ENCODE measurements around the gene KCNIP1. TPM values are rescaled to one million over a fixed set of nuclear protein-coding genes. Genes with fewer than 3 reads are reported as not detected.

Gene KCNIP1
- total and polyA plus RNA-seq, 2 of the 8 experiments (the other 6 are each of a cell fraction or from before 2014, with no cell fraction given), result 0.52 to 0.83 TPM

DNA sequence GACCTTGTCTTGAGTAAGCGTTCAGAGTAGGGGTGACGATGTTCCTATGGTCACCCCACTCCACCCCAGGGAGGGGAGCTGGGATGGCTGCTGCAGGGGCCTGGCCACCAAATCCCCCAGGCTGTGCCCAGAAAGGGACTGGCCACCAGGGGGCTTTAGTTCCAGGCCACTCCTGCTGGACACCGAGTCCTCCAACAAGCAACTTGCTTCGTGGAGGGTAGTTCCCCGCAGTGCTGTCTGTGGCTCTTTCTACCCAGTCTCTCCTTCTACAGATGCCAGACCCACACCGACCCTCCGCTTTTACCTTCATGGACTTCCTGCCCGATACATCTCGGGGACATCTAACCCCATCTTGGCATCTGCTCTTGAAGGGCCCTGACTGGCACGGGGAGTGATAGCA is 244.0 kb downstream of the KCNIP1 start:
- H2BK12ac ChIP-seq (ENCODE audit: low read depth, low read length), result peak overlapping the region; percentile 28; the same call in 1 of the 2 replicates
- WGBS, 2 experiments (ENCODE audit: extremely low coverage in 1 of 2, insufficient coverage in 1 of 2, insufficient read length in 1 of 2, insufficient replicate concordance in 2 of 2, low coverage in 1 of 2, low lambda C conversion rate in 2 of 2, missing lambda C conversion rate in 1 of 2), result 85% methylated on average over 10 of the region's 10 CpGs; no CpG with 5 or more reads in 1 of the 2 experiments
- no peak for TF ChIP-seq POLR2AphosphoS5 (IDR thresholded peaks at IDR 0.05; ENCODE audit: low read depth, low read length)
- no peak for TF ChIP-seq HDAC2 (IDR thresholded peaks at IDR 0.05; ENCODE audit: borderline replicate concordance in 1 of 2, low read depth in 2 of 2, low read length in 2 of 2)
- peak; percentile 51 to 68 for TF ChIP-seq RAD21 (IDR thresholded peaks at IDR 0.05 in 1 of 2, conservative IDR thresholded peaks at IDR 0.05 in 1 of 2; ENCODE audit: low read depth in 2 of 2, low read length in 2 of 2)
- no peak for TF ChIP-seq SIN3A (conservative IDR thresholded peaks at IDR 0.05 in 1 of 2, IDR thresholded peaks at IDR 0.05 in 1 of 2; ENCODE audit: low read depth in 1 of 2, low read length in 2 of 2)
- no peak for TF ChIP-seq TCF12 (IDR thresholded peaks at IDR 0.05; ENCODE audit: low read depth, low read length)
- TF ChIP-seq EGR1 (IDR thresholded peaks at IDR 0.05; ENCODE audit: borderline replicate concordance, low read depth, low read length), result no peak
- TF ChIP-seq, protein P1, sequence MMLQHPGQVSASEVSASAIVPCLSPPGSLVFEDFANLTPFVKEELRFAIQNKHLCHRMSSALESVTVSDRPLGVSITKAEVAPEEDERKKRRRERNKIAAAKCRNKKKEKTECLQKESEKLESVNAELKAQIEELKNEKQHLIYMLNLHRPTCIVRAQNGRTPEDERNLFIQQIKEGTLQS (IDR thresholded peaks at IDR 0.05; ENCODE audit: insufficient read depth, low read depth, low read length), result no peak
- TF ChIP-seq ASH2L (IDR thresholded peaks at IDR 0.05; ENCODE audit: low read length), result no peak
- no peak for TF ChIP-seq SP4 (IDR thresholded peaks at IDR 0.05; ENCODE audit: low read length)
- TF ChIP-seq KDM4A (IDR thresholded peaks at IDR 0.05; ENCODE audit: low read depth, low read length, severe bottlenecking), result no peak
- TF ChIP-seq SIRT6 (IDR thresholded peaks at IDR 0.05; ENCODE audit: low read length), result no peak
- TF ChIP-seq TAF7 (optimal IDR thresholded peaks at IDR 0.05; ENCODE audit: borderline replicate concordance, low read depth, low read length), result no peak

More for the DNA sequence above, 244.0 kb downstream of the KCNIP1 start:
- Histone ChIP-seq H4K20me1 (replicated peaks in 1 of 2; ENCODE audit: control insufficient read depth in 1 of 2, insufficient read depth in 2 of 2, low read length in 2 of 2) (no peaks in the 10 kb centered on the region), H2BK5ac (ENCODE audit: low read depth, low read length) (peak overlapping the region; percentile 92; the same call in 1 of the 2 replicates), H2BK20ac (ENCODE audit: low read length) (peak overlapping the region; percentile 99), H3K56ac (replicated peaks; ENCODE audit: insufficient read length, low read depth, low read length) (no peak overlapping the region), H3K4me2 (ENCODE audit: insufficient read depth in 1 of 2, low read depth in 2 of 2, low read length in 2 of 2) (no peak overlapping the region), H4K91ac (replicated peaks; ENCODE audit: insufficient read length, low read length) (peak overlapping the region; percentile 49), H3K14ac (ENCODE audit: insufficient read length) (no peak overlapping the region), H4K8ac (ENCODE audit: extremely low read depth, insufficient read depth, low read length) (no peak overlapping the region), H3K36me3 (ENCODE audit: control insufficient read depth in 2 of 4, insufficient read depth in 4 of 4, low read length in 3 of 4) (no peaks in the 10 kb centered on the region), H3K27ac (ENCODE audit: low read depth, low read length) (no peak overlapping the region), H2AK5ac (ENCODE audit: low read depth, low read length) (peak overlapping the region; percentile 49; the same call in 1 of the 2 replicates), H3K23ac (ENCODE audit: insufficient read length) (no peak overlapping the region), H4K5ac (ENCODE audit: insufficient read length, low read depth, low read length) (peak overlapping the region; percentile 22), H3K18ac (ENCODE audit: extremely low read depth, low read length) (peak overlapping the region; percentile 81), H2BK15ac (ENCODE audit: low read length) (peak overlapping the region; percentile 53; the same call in 1 of the 2 replicates), H3K79me1 (ENCODE audit: low read depth, low read length) (no peaks in the 10 kb centered on the region), H2AFZ (ENCODE audit: low read length) (no peak overlapping the region), H3K79me2 (ENCODE audit: control insufficient read depth in 1 of 2, insufficient read depth in 2 of 2, low read length in 2 of 2) (no peaks in the 10 kb centered on the region), H3K9ac (replicated peaks in 1 of 4; ENCODE audit: extremely low read depth in 1 of 4, low read depth in 3 of 4, low read length in 3 of 4) (no peak overlapping the region), H2BK120ac (replicated peaks; ENCODE audit: low read depth, low read length) (peak overlapping the region; percentile 0), H3K23me2 (ENCODE audit: low read depth, low read length) (peaks cover 3% of the 10 kb centered on the region; the same call in 1 of the 2 replicates), H3K9me3 (ENCODE audit: insufficient read depth in 2 of 2, low read depth in 1 of 2, low read length in 1 of 2) (no peaks in the 10 kb centered on the region), H3K4ac (replicated peaks; ENCODE audit: insufficient read length, low read depth, low read length) (peak overlapping the region; percentile 0), H3K27me3 (replicated peaks in 1 of 4; ENCODE audit: control insufficient read depth in 3 of 4, extremely low read depth in 1 of 4, insufficient read depth in 3 of 4, low read length in 3 of 4) (no peaks in the 10 kb centered on the region), H3K4me1 (replicated peaks in 1 of 4; ENCODE audit: control insufficient read depth in 3 of 4, insufficient read depth in 4 of 4, low read length in 3 of 4) (peaks cover 4 to 23% (median 15%) of the 10 kb centered on the region in 4 experiments), H3K4me3 (ENCODE audit: extremely low read depth in 1 of 4, insufficient read depth in 2 of 4, low read depth in 3 of 4, low read length in 4 of 4) (no peak overlapping the region)
- CTCF ChIA-PET (ENCODE audit: partially characterized antibody), result interaction anchor here (0.7 to 21.2 kb wide), 14 partner anchors 11 to 1732 kb away, joined by 3 to 650 read pairs (median 5); partner anchors contain the start of gene GABRP
- no peak for FAIRE-seq
- POLR2A ChIA-PET (ENCODE audit: partially characterized antibody), result interaction anchor here (1.9 to 11.3 kb wide), 4 partner anchors 11 to 40 kb away, joined by 6 to 190 read pairs (median 78); partner anchors contain the start of gene GABRP
- peak in 1 of 2 experiments; percentile 77 for DNase-seq (ENCODE audit: low read depth in 1 of 2, low spot score in 2 of 2)

Data from H1 (cell line).